HepG2 (cell line): Measurements from ENCODE around the gene DNAJC5. TPM values are rescaled to one million over a fixed set of nuclear protein-coding genes. Genes with fewer than 3 reads are reported as not detected.
A peak's percentile ranks its signal among the peaks of the same experiment; 100 is the strongest.

ENCODE experiments used
- ADNP ChIP-seq: sonication (generic); formaldehyde crosslinking; IDR thresholded peaks from 2 replicates; pipeline ENCODE4 v1.4.0; 2020; ENCODE audit warnings: missing genetic modification reagents
- ATM ChIP-seq: fragments of 450-650 bp; IDR thresholded peaks from 2 replicates; pipeline ENCODE4 v1.7.1; 2017; ENCODE audit warnings: mild to moderate bottlenecking, borderline replicate concordance
- FOXA3 ChIP-seq: IDR thresholded peaks from 2 replicates; pipeline ENCODE4 v1.6.1; 2016; ENCODE audit warnings: missing genetic modification reagents, missing compliant biosample characterization
- KDM6A ChIP-seq: IDR thresholded peaks from 2 replicates; pipeline ENCODE4 v1.6.1; 2016; ENCODE audit warnings: low read depth
- KMT2A ChIP-seq: sonication (generic); formaldehyde crosslinking; IDR thresholded peaks from 2 replicates; pipeline ENCODE4 v1.4.0; 2020; ENCODE audit warnings: missing genetic modification reagents
- PHF21A ChIP-seq: sonication (generic); formaldehyde crosslinking; IDR thresholded peaks from 2 replicates; pipeline ENCODE4 v1.5.0; 2020; ENCODE audit warnings: mild to moderate bottlenecking, missing genetic modification reagents
- RORA ChIP-seq: sonication (generic); formaldehyde crosslinking; IDR thresholded peaks from 2 replicates; pipeline ENCODE4 v1.5.0; 2020; ENCODE audit warnings: mild to moderate bottlenecking, missing genetic modification reagents, moderate library complexity
- ZFY ChIP-seq: sonication (generic); formaldehyde crosslinking; IDR thresholded peaks from 2 replicates; pipeline ENCODE4 v1.4.0; 2020; ENCODE audit warnings: missing genetic modification reagents
- ZKSCAN5 ChIP-seq: sonication (generic); formaldehyde crosslinking; IDR thresholded peaks from 2 replicates; pipeline ENCODE4 v1.5.1; 2020; ENCODE audit warnings: mild to moderate bottlenecking, missing genetic modification reagents
- ZKSCAN8 ChIP-seq: IDR thresholded peaks from 2 replicates; pipeline ENCODE4 v1.6.1; 2016; ENCODE audit warnings: borderline replicate concordance, missing genetic modification reagents, missing compliant biosample characterization
- ZNF619 ChIP-seq: sonication (generic); formaldehyde crosslinking; IDR thresholded peaks from 2 replicates; pipeline ENCODE4 v1.4.0; 2020; ENCODE audit warnings: mild to moderate bottlenecking, missing genetic modification reagents
- ZNF782 ChIP-seq: sonication (generic); formaldehyde crosslinking; IDR thresholded peaks from 2 replicates; pipeline ENCODE4 v1.4.0; 2020; ENCODE audit warnings: missing genetic modification reagents, mild to moderate bottlenecking, borderline replicate concordance
- polyA plus RNA-seq, 8 experiments: library from polyadenylated mRNA; depleted of rRNA in 3 of 8; stranded (reverse) in 7 of 8; unstranded in 1 of 8; fragments of >200 nt; fragmentation: Illumina TruSeq in 4 of 8; extraction: Trizol in 4 of 8; gene quantifications; 2 replicates each; pipeline versions ENCODE4 v1.2.1 to v1.2.3, GENCODE V29; 2011 to 2016; ENCODE audit warnings: low read depth in 4 of 8, missing spikeins in 1 of 8, mixed read lengths in 1 of 8; ENCODE audit not compliant: insufficient read depth in 1 of 8
- total RNA-seq, 5 experiments: library from RNA; depleted of rRNA; stranded (reverse); fragments of >200 nt; fragmentation: Illumina TruSeq; extraction: Trizol; gene quantifications; 2 replicates each; pipeline ENCODE4 v1.2.3, GENCODE V29; 2016; ENCODE audit warnings: low read depth in 1 of 5
- TF ChIP-seq, protein P1 (sequence below): sonication (generic); formaldehyde crosslinking; IDR thresholded peaks from 2 replicates; pipeline ENCODE4 v1.8.1; 2023; ENCODE audit warnings: mild to moderate bottlenecking, missing genetic modification reagents
- TF ChIP-seq, protein P2 (sequence below): sonication (generic); formaldehyde crosslinking; IDR thresholded peaks from 2 replicates; pipeline ENCODE4 v1.8.1; 2022; ENCODE audit warnings: mild to moderate bottlenecking, missing genetic modification reagents
- TF ChIP-seq, protein P3 (sequence below): sonication (generic); formaldehyde crosslinking; IDR thresholded peaks from 2 replicates; pipeline ENCODE4 v1.4.0; 2020; ENCODE audit warnings: missing genetic modification reagents
- TF ChIP-seq, protein P4 (sequence below): IDR thresholded peaks from 2 replicates; pipeline ENCODE4 v1.6.1; 2016; ENCODE audit warnings: mild to moderate bottlenecking
- TF ChIP-seq, protein P5 (sequence below): sonication (generic); formaldehyde crosslinking; IDR thresholded peaks from 2 replicates; pipeline ENCODE4 v1.8.0; 2022; ENCODE audit warnings: mild to moderate bottlenecking, missing genetic modification reagents

The DNAJC5 gene
- total and polyA plus RNA-seq, 2 of the 13 experiments (the other 11 are each of a cell fraction or from before 2014, with no cell fraction given): 42.8 to 64.5 TPM

DNA sequence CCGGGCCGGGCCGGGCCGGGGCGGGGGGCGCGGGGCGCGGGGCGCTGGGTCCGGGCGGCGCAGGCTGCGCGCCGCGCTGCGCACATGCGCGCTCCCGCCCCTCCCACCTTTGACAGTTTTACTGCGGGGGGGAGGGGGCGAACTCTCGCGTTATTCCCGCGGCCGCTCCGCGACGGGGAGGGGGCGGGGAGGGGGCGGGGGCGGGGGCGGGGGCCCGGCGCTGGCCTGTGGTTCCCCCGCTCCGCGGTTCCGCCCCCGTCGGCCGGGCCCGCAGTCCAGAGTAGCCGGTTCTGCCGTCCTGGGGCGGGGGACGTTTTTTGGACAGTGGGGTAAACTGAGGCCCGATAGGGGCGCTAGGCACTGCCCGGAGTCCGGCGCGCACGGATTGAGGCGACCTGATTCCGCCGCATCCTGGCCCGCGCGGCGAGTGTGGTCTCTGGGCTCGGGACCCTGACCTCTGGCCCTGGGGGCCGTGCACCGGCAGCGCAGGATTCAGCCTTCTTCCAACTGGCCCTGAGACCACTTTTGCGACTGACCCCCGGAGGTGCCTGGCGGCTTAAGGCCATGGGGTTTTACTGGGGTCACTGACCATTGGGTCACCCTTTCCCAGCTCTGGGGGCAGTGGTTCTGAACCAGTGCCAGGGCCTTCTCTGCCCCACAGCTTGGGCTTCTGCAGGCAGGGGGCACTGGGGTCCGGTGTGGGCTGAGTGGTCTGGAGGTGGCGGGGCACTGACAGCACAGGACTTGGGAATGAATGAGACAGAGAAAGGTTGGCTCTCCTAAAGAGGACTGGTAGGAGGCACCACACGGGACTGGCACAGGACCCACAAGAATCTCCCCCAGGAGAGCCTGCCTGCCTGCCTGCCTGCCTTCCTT is 75.2 kb downstream of the DNAJC5 start, which contains the start of gene ZNF512B (continued):
- TF ChIP-seq, protein P1, sequence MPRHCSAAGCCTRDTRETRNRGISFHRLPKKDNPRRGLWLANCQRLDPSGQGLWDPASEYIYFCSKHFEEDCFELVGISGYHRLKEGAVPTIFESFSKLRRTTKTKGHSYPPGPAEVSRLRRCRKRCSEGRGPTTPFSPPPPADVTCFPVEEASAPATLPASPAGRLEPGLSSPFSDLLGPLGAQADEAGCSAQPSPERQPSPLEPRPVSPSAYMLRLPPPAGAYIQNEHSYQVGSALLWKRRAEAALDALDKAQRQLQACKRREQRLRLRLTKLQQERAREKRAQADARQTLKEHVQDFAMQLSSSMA: no peak
- TF ChIP-seq ZKSCAN5 (no peak), ATM (no peak), FOXA3 (peak; percentile 4; the same call in 1 of the 2 replicates), KMT2A (no peak), RORA (CRISPR knock-in tag) (no peak), ZNF619 (CRISPR knock-in tag) (peak; percentile 81; the same call in 1 of the 2 replicates), ZKSCAN8 (0 out of 2 replicates have a peak, but pooled peaks have one; percentile 50), PHF21A (CRISPR knock-in tag) (peak; percentile 42; the same call in 1 of the 2 replicates), ADNP (CRISPR knock-in tag) (no peak), KDM6A (CRISPR knock-in tag) (no peak), ZFY (peak; percentile 62), ZNF782 (CRISPR knock-in tag) (peak; percentile 46; the same call in 1 of the 2 replicates)
- TF ChIP-seq, protein P2, sequence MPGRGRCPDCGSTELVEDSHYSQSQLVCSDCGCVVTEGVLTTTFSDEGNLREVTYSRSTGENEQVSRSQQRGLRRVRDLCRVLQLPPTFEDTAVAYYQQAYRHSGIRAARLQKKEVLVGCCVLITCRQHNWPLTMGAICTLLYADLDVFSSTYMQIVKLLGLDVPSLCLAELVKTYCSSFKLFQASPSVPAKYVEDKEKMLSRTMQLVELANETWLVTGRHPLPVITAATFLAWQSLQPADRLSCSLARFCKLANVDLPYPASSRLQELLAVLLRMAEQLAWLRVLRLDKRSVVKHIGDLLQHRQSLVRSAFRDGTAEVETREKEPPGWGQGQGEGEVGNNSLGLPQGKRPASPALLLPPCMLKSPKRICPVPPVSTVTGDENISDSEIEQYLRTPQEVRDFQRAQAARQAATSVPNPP: no peak
- TF ChIP-seq, protein P3, sequence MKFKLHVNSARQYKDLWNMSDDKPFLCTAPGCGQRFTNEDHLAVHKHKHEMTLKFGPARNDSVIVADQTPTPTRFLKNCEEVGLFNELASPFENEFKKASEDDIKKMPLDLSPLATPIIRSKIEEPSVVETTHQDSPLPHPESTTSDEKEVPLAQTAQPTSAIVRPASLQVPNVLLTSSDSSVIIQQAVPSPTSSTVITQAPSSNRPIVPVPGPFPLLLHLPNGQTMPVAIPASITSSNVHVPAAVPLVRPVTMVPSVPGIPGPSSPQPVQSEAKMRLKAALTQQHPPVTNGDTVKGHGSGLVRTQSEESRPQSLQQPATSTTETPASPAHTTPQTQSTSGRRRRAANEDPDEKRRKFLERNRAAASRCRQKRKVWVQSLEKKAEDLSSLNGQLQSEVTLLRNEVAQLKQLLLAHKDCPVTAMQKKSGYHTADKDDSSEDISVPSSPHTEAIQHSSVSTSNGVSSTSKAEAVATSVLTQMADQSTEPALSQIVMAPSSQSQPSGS (CRISPR knock-in tag): no peak
- TF ChIP-seq, protein P4, sequence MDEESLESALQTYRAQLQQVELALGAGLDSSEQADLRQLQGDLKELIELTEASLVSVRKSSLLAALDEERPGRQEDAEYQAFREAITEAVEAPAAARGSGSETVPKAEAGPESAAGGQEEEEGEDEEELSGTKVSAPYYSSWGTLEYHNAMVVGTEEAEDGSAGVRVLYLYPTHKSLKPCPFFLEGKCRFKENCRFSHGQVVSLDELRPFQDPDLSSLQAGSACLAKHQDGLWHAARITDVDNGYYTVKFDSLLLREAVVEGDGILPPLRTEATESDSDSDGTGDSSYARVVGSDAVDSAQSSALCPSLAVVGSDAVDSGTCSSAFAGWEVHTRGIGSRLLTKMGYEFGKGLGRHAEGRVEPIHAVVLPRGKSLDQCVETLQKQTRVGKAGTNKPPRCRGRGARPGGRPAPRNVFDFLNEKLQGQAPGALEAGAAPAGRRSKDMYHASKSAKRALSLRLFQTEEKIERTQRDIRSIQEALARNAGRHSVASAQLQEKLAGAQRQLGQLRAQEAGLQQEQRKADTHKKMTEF: peak; percentile 54; the same call in 1 of the 2 replicates
- TF ChIP-seq, protein P5, sequence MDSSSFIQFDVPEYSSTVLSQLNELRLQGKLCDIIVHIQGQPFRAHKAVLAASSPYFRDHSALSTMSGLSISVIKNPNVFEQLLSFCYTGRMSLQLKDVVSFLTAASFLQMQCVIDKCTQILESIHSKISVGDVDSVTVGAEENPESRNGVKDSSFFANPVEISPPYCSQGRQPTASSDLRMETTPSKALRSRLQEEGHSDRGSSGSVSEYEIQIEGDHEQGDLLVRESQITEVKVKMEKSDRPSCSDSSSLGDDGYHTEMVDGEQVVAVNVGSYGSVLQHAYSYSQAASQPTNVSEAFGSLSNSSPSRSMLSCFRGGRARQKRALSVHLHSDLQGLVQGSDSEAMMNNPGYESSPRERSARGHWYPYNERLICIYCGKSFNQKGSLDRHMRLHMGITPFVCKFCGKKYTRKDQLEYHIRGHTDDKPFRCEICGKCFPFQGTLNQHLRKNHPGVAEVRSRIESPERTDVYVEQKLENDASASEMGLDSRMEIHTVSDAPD: no peak
